HEK293 (cell line): ENCODE results near the gene MPPED1.

Experiments used
- CTCF ChIA-PET: fragments of 350-600 bp; formaldehyde crosslinking; extraction: SDS; loops from one replicate; lab custom pipeline; 2021; ENCODE audit warnings: antibody characterized with exemption; lab: Yijun Ruan, JAX
- POLR2A ChIA-PET: fragments of 300-600 bp; formaldehyde crosslinking; extraction: SDS; loops from one replicate; lab custom pipeline; 2020; ENCODE audit warnings: antibody characterized with exemption, inconsistent platforms; lab: Yijun Ruan, JAX
- H3K27ac ChIP-seq: fragments of 200-500 bp; sonication (Bioruptor generic); 2 replicates; pipeline ENCODE4 v1.5.1; 2014; ENCODE audit warnings: low read depth, low read length, control low read depth, inconsistent platforms; ENCODE audit errors: extremely low read depth
- H3K36me3 ChIP-seq, 2 experiments: fragments of 200-500 bp in 1 of 2; sonication (Bioruptor generic) in 1 of 2; 1 replicate in 1 of 2; 2 replicates in 1 of 2; pipeline ENCODE4 v1.5.1; 2014 to 2017; ENCODE audit warnings: inconsistent platforms in 2 of 2, low read length in 2 of 2; ENCODE audit not compliant: control insufficient read depth in 2 of 2, insufficient read depth in 1 of 2
- H3K4me1 ChIP-seq: fragments of 200-500 bp; sonication (Bioruptor generic); 2 replicates; pipeline ENCODE4 v1.5.1; 2014; ENCODE audit warnings: mild to moderate bottlenecking, low read length, inconsistent platforms; ENCODE audit not compliant: control insufficient read depth, insufficient read depth
- H3K4me3 ChIP-seq: 2 replicates; pipeline ENCODE4 v1.5.1; 2011; ENCODE audit warnings: low read depth, mild to moderate bottlenecking, control low read depth, low read length, moderate library complexity
- H3K9me3 ChIP-seq: fragments of 200-500 bp; sonication (Bioruptor generic); 2 replicates; pipeline ENCODE4 v1.5.1; 2014; ENCODE audit warnings: low read depth, low read length, inconsistent platforms; ENCODE audit not compliant: control insufficient read depth, insufficient read depth
- EGR2 ChIP-seq: fragments of 450-650 bp; formaldehyde crosslinking; IDR thresholded peaks from 2 replicates; pipeline ENCODE4 v1.5.1; 2016; ENCODE audit warnings: low read depth, missing biosample characterization, missing genetic modification characterization
- KLF16 ChIP-seq: fragments of 450-650 bp; formaldehyde crosslinking; IDR thresholded peaks from 2 replicates; pipeline ENCODE4 v1.5.1; 2017; ENCODE audit warnings: missing biosample characterization, missing genetic modification characterization
- OVOL3 ChIP-seq: fragments of 450-650 bp; formaldehyde crosslinking; IDR thresholded peaks from 2 replicates; pipeline ENCODE4 v1.5.1; 2016; ENCODE audit warnings: missing biosample characterization, missing genetic modification characterization
- SCRT2 ChIP-seq: fragments of 450-650 bp; formaldehyde crosslinking; IDR thresholded peaks from 2 replicates; pipeline ENCODE4 v1.5.1; 2016; ENCODE audit warnings: missing biosample characterization, missing genetic modification characterization
- YY2 ChIP-seq: fragments of 450-650 bp; formaldehyde crosslinking; IDR thresholded peaks from 2 replicates; pipeline ENCODE4 v1.5.1; 2016; ENCODE audit warnings: missing biosample characterization, missing genetic modification characterization
- ZBTB1 ChIP-seq: fragments of 450-650 bp; formaldehyde crosslinking; IDR thresholded peaks from 2 replicates; pipeline ENCODE4 v1.5.1; 2016; ENCODE audit warnings: missing biosample characterization, missing genetic modification characterization
- ZBTB21 ChIP-seq: fragments of 450-650 bp; formaldehyde crosslinking; IDR thresholded peaks from 2 replicates; pipeline ENCODE4 v1.5.1; 2017; ENCODE audit warnings: missing biosample characterization, missing genetic modification characterization
- ZFHX2 ChIP-seq: fragments of 450-650 bp; formaldehyde crosslinking; conservative IDR thresholded peaks from 2 replicates; pipeline ENCODE4 v1.5.1; 2016; ENCODE audit warnings: missing biosample characterization, missing genetic modification characterization
- ZNF175 ChIP-seq: fragments of 450-650 bp; formaldehyde crosslinking; IDR thresholded peaks from 2 replicates; pipeline ENCODE4 v1.5.1; 2016; ENCODE audit warnings: missing biosample characterization, missing genetic modification characterization
- ZNF2 ChIP-seq: fragments of 450-650 bp; formaldehyde crosslinking; IDR thresholded peaks from 2 replicates; pipeline ENCODE4 v1.5.1; 2016; ENCODE audit warnings: missing biosample characterization, missing genetic modification characterization
- ZNF274 ChIP-seq, 2 experiments: fragments of 200-500 bp in 1 of 2; fragments of 450-650 bp in 1 of 2; sonication (Bioruptor generic) in 1 of 2; formaldehyde crosslinking in 1 of 2; IDR thresholded peaks; 2 replicates each; pipeline versions ENCODE4 v1.5.1 to v1.6.1; 2014 to 2016; ENCODE audit warnings: borderline replicate concordance in 1 of 2, inconsistent platforms in 1 of 2, low read length in 1 of 2, missing biosample characterization in 1 of 2, missing genetic modification characterization in 1 of 2
- ZNF324 ChIP-seq: fragments of 450-650 bp; formaldehyde crosslinking; IDR thresholded peaks from 2 replicates; pipeline ENCODE4 v1.5.1; 2016; ENCODE audit warnings: missing biosample characterization, missing genetic modification characterization
- ZNF335 ChIP-seq: fragments of 450-650 bp; formaldehyde crosslinking; conservative IDR thresholded peaks from 2 replicates; pipeline ENCODE4 v1.5.1; 2016; ENCODE audit warnings: missing biosample characterization, missing genetic modification characterization
- ZNF366 ChIP-seq: fragments of 450-650 bp; formaldehyde crosslinking; conservative IDR thresholded peaks from 2 replicates; pipeline ENCODE4 v1.5.1; 2016; ENCODE audit warnings: missing biosample characterization, missing genetic modification characterization
- ZNF394 ChIP-seq: fragments of 450-650 bp; formaldehyde crosslinking; IDR thresholded peaks from 2 replicates; pipeline ENCODE4 v1.5.1; 2016; ENCODE audit warnings: missing biosample characterization, missing genetic modification characterization, mild to moderate bottlenecking, moderate library complexity, borderline replicate concordance
- ZNF423 ChIP-seq: fragments of 450-650 bp; formaldehyde crosslinking; IDR thresholded peaks from 2 replicates; pipeline ENCODE4 v1.5.1; 2016; ENCODE audit warnings: missing biosample characterization, missing genetic modification characterization
- ZNF558 ChIP-seq: fragments of 450-650 bp; formaldehyde crosslinking; IDR thresholded peaks from 2 replicates; pipeline ENCODE4 v1.5.1; 2016; ENCODE audit warnings: missing biosample characterization, missing genetic modification characterization
- ZNF610 ChIP-seq: fragments of 450-650 bp; formaldehyde crosslinking; IDR thresholded peaks from 2 replicates; pipeline ENCODE4 v1.5.1; 2016; ENCODE audit warnings: missing biosample characterization, missing genetic modification characterization, borderline replicate concordance
- ZNF830 ChIP-seq: fragments of 450-650 bp; IDR thresholded peaks from 2 replicates; pipeline ENCODE4 v1.5.0; 2018; ENCODE audit warnings: missing biosample characterization, missing genetic modification characterization, low read depth, mild to moderate bottlenecking, moderate library complexity
- ZXDB ChIP-seq: fragments of 450-650 bp; formaldehyde crosslinking; IDR thresholded peaks from 2 replicates; pipeline ENCODE4 v1.5.1; 2016; ENCODE audit warnings: missing biosample characterization, missing genetic modification characterization
- TF ChIP-seq, protein P1 (sequence below): fragments of 450-650 bp; formaldehyde crosslinking; IDR thresholded peaks from 2 replicates; pipeline ENCODE4 v1.5.1; 2016; ENCODE audit warnings: missing biosample characterization, missing genetic modification characterization
- TF ChIP-seq, protein P2 (sequence below): fragments of 450-650 bp; formaldehyde crosslinking; IDR thresholded peaks from 2 replicates; pipeline ENCODE4 v1.5.1; 2016; ENCODE audit warnings: missing biosample characterization, missing genetic modification characterization
- TF ChIP-seq, protein P3 (sequence below): fragments of 450-650 bp; formaldehyde crosslinking; IDR thresholded peaks from 2 replicates; pipeline ENCODE4 v1.5.1; 2017; ENCODE audit warnings: missing biosample characterization, missing genetic modification characterization
- TF ChIP-seq, protein P4 (sequence below): fragments of 450-650 bp; formaldehyde crosslinking; IDR thresholded peaks from 2 replicates; pipeline ENCODE4 v1.5.1; 2016; ENCODE audit warnings: missing biosample characterization, missing genetic modification characterization, low read depth
- TF ChIP-seq, protein P5 (sequence below): fragments of 450-650 bp; formaldehyde crosslinking; IDR thresholded peaks from 2 replicates; pipeline ENCODE4 v1.5.1; 2017; ENCODE audit warnings: missing biosample characterization, mild to moderate bottlenecking, missing genetic modification characterization, moderate library complexity

MPPED1 gene

DNA sequence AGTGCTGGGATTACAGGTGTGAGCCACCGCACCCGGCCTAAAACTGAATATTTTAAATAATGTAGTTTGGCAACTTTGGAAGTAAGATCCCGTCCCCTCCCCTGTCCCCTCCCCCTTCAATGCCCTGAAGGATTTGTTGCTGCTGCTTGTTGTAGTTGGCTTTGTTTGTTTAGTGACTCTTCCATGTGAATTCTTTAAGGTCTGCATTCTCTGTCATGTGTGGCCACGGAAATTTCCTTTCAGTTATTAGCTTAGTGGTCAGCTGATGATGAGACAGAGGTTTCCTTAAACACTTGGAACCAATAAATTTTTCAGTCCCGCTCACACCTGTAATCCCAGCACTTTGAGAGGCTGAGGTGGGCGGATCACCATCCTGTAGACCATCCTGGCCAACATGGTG lies 109.9 kb downstream of the MPPED1 start:
- ChIA-PET CTCF (interaction anchor here (0.6 kb wide), 1 partner anchor 467 kb away, joined by 3 read pairs; no protein-coding TSS in a partner anchor), POLR2A (no interaction called here)
- no peak overlapping the region for H3K27ac ChIP-seq
- no peaks in the 10 kb centered on the region for H3K4me1 ChIP-seq
- TF ChIP-seq, protein P1, sequence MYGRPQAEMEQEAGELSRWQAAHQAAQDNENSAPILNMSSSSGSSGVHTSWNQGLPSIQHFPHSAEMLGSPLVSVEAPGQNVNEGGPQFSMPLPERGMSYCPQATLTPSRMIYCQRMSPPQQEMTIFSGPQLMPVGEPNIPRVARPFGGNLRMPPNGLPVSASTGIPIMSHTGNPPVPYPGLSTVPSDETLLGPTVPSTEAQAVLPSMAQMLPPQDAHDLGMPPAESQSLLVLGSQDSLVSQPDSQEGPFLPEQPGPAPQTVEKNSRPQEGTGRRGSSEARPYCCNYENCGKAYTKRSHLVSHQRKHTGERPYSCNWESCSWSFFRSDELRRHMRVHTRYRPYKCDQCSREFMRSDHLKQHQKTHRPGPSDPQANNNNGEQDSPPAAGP = no peak
- TF ChIP-seq ZXDB (no peak), ZBTB1 (no peak), ZNF423 (tag by site-specific recombination) (no peak)
- H3K4me3 ChIP-seq = no peak overlapping the region
- H3K36me3 ChIP-seq = no peaks in the 10 kb centered on the region
- no peaks in the 10 kb centered on the region for H3K9me3 ChIP-seq

DNA sequence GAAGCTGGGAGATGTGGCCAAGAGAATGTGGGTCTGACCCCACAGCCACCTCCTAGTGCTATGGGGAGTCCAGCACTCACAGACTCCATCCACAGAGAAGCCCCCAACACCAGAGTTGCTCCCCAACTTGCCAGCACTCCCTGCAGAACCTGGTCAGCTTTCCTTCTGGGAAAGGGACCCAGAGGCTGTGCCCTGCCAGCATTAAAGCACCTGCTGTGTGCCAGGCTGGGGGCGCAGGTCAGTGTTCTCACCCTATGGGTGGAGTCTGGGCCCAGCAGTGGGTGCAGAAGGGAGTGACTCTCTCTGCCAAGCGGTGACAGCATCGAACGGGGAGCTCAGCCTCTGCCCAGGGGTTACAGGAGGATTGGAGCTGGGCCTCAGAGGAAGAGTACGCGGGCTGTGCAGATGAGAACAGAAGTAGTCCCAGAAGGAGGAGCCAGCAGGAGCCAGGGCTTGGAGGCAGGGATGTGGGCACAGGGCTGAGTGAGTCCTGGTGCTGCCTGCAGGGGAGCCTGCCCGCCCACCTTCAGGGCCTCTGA lies 114.4 kb downstream of the MPPED1 start:
- H3K9me3 ChIP-seq = no peaks in the 10 kb centered on the region
- ChIA-PET POLR2A (no interaction called here), CTCF (interaction anchor here (0.7 kb wide), 1 partner anchor 298 kb away, joined by 3 read pairs; no protein-coding TSS in a partner anchor)
- H3K27ac ChIP-seq = no peak overlapping the region
- H3K36me3 ChIP-seq = no peaks in the 10 kb centered on the region
- H3K4me3 ChIP-seq = no peak overlapping the region
- TF ChIP-seq EGR2 (tag by site-specific recombination) = peak; percentile 18; the same call in 1 of the 2 replicates
- TF ChIP-seq ZFHX2 = peak; percentile 46
- no peak for TF ChIP-seq ZNF2 (tag by site-specific recombination)
- no peaks in the 10 kb centered on the region for H3K4me1 ChIP-seq

DNA sequence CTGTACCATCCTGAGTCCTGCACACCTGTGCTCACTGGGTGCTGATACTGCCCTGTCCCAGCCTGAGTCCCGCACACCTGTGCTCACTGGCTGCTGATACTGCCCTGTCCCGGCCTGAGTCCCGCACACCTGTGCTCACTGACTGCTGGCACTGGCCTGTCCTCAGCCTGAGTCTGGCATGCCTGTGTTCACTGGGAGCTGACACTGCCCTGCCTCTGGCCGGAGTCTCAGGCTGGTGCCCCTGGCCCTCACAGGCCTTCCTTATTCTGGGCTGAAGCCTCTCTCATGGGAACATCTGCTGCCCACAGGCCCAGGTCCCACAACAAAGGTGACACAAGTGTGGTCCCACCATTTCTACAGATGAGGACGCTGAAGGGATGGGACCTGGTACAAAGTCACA lies 115.1 kb downstream of the MPPED1 start:
- Histone ChIP-seq H3K27ac (no peak overlapping the region), H3K4me3 (no peak overlapping the region), H3K9me3 (no peaks in the 10 kb centered on the region), H3K36me3 (no peaks in the 10 kb centered on the region), H3K4me1 (no peaks in the 10 kb centered on the region)
- CTCF ChIA-PET = no interaction called here
- POLR2A ChIA-PET = no interaction called here
- TF ChIP-seq, protein P2, sequence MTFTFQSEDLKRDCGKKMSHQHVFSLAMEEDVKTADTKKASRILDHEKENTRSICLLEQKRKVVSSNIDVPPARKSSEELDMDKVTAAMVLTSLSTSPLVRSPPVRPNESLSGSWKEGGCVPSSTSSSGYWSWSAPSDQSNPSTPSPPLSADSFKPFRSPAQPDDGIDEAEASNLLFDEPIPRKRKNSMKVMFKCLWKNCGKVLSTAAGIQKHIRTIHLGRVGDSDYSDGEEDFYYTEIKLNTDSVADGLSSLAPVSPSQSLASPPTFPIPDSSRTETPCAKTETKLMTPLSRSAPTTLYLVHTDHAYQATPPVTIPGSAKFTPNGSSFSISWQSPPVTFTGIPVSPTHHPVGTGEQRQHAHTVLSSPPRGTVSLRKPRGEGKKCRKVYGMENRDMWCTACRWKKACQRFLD (tag by site-specific recombination) = no peak
- TF ChIP-seq OVOL3 (tag by site-specific recombination) (no peak), ZNF175 (no peak), ZNF830 (no peak), ZNF394 (no peak), ZNF324 (no peak), YY2 (tag by site-specific recombination) (no peak), ZNF366 (no peak), ZNF274 (IDR thresholded peaks at IDR 0.05; ENCODE audit: low read length) (no peak), ZNF274 (tag by site-specific recombination; IDR thresholded peaks at IDR 0.05; ENCODE audit: borderline replicate concordance) (no peak), KLF16 (tag by site-specific recombination) (no peak), SCRT2 (tag by site-specific recombination) (no peak), ZNF335 (tag by site-specific recombination) (no peak), ZNF558 (tag by site-specific recombination) (no peak), ZBTB21 (tag by site-specific recombination) (no peak), ZNF610 (no peak)
- TF ChIP-seq, protein P3, sequence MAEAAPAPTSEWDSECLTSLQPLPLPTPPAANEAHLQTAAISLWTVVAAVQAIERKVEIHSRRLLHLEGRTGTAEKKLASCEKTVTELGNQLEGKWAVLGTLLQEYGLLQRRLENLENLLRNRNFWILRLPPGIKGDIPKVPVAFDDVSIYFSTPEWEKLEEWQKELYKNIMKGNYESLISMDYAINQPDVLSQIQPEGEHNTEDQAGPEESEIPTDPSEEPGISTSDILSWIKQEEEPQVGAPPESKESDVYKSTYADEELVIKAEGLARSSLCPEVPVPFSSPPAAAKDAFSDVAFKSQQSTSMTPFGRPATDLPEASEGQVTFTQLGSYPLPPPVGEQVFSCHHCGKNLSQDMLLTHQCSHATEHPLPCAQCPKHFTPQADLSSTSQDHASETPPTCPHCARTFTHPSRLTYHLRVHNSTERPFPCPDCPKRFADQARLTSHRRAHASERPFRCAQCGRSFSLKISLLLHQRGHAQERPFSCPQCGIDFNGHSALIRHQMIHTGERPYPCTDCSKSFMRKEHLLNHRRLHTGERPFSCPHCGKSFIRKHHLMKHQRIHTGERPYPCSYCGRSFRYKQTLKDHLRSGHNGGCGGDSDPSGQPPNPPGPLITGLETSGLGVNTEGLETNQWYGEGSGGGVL (tag by site-specific recombination) = no peak
- TF ChIP-seq, protein P4, sequence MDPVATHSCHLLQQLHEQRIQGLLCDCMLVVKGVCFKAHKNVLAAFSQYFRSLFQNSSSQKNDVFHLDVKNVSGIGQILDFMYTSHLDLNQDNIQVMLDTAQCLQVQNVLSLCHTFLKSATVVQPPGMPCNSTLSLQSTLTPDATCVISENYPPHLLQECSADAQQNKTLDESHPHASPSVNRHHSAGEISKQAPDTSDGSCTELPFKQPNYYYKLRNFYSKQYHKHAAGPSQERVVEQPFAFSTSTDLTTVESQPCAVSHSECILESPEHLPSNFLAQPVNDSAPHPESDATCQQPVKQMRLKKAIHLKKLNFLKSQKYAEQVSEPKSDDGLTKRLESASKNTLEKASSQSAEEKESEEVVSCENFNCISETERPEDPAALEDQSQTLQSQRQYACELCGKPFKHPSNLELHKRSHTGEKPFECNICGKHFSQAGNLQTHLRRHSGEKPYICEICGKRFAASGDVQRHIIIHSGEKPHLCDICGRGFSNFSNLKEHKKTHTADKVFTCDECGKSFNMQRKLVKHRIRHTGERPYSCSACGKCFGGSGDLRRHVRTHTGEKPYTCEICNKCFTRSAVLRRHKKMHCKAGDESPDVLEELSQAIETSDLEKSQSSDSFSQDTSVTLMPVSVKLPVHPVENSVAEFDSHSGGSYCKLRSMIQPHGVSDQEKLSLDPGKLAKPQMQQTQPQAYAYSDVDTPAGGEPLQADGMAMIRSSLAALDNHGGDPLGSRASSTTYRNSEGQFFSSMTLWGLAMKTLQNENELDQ (tag by site-specific recombination) = no peak
- TF ChIP-seq, protein P5, sequence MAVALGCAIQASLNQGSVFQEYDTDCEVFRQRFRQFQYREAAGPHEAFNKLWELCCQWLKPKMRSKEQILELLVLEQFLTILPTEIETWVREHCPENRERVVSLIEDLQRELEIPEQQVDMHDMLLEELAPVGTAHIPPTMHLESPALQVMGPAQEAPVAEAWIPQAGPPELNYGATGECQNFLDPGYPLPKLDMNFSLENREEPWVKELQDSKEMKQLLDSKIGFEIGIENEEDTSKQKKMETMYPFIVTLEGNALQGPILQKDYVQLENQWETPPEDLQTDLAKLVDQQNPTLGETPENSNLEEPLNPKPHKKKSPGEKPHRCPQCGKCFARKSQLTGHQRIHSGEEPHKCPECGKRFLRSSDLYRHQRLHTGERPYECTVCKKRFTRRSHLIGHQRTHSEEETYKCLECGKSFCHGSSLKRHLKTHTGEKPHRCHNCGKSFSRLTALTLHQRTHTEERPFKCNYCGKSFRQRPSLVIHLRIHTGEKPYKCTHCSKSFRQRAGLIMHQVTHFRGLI (tag by site-specific recombination) = no peak
